GM12892 (cell line): ENCODE data around the gene EXOC5.
"Not testable (repeated sequence)": the region's sequence is repeated elsewhere in the genome, so short reads cannot be mapped to it uniquely, and the experiment has no call there.

Experiments
- DNase-seq: peaks from one replicate; pipeline ENCODE4 v3.0.0; 2011; ENCODE audit not compliant: insufficient read length
- FAIRE-seq: peaks from 2 replicates; lab custom pipeline; 2011; peaks lifted over from hg19 to GRCh38; lab: Jason Lieb, UNC
- POLR2A ChIP-seq: IDR thresholded peaks from 2 replicates; pipeline ENCODE4 v1.6.1; 2011; ENCODE audit warnings: low read depth, low read length, control low read depth
- POLR2AphosphoS5 ChIP-seq: IDR thresholded peaks from 2 replicates; pipeline ENCODE4 v1.6.1; 2011; ENCODE audit warnings: low read depth, low read length, control low read depth
- TAF1 ChIP-seq: IDR thresholded peaks from 2 replicates; pipeline ENCODE4 v1.6.1; 2011; ENCODE audit warnings: low read depth, mild to moderate bottlenecking, control low read depth, low read length, borderline replicate concordance

EXOC5 gene

DNA sequence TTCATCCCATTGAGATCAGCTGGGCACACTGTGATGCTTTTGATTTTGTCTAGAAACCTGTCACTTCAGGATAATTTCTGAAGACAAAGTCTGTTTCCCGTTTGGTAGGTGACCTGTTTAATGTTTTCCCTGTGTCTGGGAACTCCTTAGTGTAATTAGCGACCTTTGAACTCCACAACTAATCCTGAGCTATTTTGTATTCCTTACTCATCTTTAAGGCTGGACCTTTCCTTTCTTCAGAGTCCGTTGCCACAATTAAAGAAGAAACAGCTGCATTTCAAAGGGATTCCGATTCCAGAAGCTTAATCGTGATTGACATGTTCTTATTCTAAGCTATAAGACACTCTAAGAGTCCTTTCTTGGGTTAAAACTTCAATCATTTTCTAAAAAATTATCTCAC is 22.0 kb upstream of the EXOC5 start:
- DNase-seq (no peak), FAIRE-seq (no peak)
- TF ChIP-seq TAF1 (no peak), POLR2A (no peak), POLR2AphosphoS5 (no peak)

DNA sequence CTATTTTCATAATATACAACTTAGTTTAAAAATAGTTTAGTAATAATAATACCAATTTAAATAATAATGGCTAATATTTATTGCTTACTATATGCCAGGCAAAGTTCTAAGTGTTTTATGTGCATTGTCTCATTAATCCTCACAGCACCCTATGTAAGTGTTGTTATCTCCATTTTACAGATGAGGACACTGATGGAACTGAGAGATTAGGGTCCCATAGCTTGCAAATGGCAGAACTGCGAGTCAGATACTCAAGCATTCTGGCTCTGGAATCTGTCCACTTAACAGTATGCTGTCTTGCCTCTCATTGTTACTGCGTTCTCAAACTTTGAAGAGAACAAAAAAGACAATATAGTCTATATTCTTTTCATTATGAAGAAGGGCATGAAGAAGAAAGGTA is 19.0 kb upstream of the EXOC5 start:
- DNase-seq (no peak), FAIRE-seq (no peak)
- TF ChIP-seq POLR2AphosphoS5, result no peak
- no peak for TF ChIP-seq POLR2A
- no peak for TF ChIP-seq TAF1

DNA sequence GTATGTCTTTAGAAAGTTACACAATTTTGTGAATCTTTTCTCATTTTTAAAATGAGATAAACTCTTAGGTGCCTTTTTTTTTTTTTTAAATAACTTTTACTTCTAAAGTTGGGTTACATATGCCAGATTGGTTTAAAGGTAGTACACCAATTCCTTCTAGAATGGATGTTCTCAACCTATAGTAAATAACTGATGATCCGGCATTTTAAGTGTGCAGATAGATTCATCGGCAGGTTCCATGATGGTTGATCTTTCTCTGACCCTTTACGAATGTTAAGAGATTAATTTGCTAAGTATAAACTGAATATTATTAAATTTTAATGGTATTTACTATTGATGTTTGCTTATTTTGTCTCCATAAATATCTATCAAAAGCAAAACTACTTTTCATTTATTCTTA is 8.4 kb upstream of the EXOC5 start:
- TF ChIP-seq TAF1, result no peak
- no peak for TF ChIP-seq POLR2AphosphoS5
- no peak for TF ChIP-seq POLR2A
- DNase-seq, result no peak
- FAIRE-seq, result no peak

DNA sequence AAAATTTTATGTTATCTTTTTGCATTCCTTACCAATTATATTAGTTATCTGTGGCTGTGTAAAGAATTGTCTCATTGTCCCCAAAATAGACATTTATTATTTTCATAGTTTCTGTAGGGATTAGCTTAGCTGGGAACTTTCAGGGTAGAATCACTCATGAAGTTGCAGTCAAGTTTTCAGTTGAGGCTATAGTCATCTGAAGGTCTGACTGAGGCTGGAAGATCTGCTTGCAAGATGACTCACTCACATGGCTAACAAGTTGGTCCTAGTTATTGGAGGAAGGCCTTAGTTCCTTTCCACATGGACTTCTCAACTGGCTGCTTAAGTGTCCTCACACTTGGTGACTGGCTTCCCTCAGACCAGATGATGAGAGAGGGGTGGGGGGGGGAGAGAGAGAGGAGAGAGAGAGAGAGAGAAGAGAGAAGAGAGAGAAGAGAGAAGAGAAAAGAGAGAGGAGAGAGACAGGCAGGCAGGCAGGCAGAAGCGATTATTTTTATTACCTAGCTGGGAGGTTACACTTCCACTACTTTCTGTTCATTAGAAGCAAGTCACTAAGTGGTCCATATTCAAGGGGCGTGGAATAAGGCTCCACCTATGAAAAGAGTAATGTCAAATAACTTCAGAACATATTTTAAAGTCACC is 6.4 kb upstream of the EXOC5 start:
- DNase-seq (no peak), FAIRE-seq (no peak)
- TF ChIP-seq TAF1, result no peak
- no peak for TF ChIP-seq POLR2AphosphoS5
- no peak for TF ChIP-seq POLR2A

DNA sequence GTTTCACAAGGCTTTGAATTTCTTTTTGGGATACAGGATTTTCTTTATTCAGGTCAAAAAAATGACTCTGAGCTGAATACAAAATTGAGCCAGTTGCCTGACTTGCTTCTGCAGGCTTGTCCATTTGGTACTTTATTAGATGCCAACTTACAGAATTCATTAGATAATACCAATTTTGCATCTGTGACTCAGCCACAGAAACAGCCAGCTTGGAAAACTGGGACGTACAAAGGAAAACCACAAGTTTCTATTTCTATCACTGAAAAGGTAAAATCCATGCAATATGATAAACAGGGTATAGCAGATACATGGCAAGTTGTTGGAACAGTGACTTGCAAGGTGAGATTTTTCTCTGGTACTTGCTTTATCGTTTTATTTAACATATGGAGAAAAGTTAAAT is 5.8 kb upstream of the EXOC5 start:
- FAIRE-seq (no peak), DNase-seq (no peak)
- no peak for TF ChIP-seq POLR2AphosphoS5
- no peak for TF ChIP-seq TAF1
- no peak for TF ChIP-seq POLR2A

DNA sequence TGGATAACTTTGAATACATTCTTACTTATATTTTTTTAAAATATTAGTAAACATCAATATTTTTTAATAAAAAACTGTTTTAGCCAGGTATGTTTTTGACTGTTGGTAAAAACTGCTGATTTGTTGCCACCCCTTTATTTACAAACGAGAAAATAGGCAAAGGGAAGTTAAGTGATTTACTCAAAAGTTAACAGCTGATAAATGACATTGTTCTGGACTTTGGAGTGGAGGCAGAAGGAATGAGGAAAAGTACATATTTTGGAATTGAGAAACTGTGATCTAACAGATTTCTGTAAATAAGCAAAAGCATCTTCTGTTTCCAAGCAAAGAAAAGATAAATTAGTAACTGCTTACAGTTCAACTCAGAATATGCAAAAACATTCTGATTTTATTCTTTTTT is 4.5 kb upstream of the EXOC5 start:
- TF ChIP-seq POLR2A (no peak), TAF1 (no peak), POLR2AphosphoS5 (no peak)
- no peak for FAIRE-seq

DNA sequence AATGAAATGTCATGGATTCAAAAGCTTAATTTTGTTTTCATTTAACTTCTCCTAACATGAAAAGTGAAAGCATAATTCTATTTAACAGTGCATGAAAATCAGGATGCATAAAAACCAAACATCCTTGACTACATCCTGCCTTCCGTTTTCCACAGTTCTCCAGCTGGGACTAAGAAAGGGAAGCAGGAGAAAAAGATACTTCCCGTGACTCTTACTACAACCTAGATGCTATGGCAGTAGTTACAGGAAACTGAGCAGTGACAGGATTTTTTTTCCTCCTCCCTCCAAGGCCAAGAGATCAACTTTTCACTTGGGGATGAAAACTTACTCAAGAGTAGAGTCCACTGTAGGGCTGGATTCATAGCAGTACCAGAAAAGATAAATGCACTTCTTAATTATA is 2.6 kb downstream of the EXOC5 start:
- DNase-seq, result no peak
- peak; percentile 57 for FAIRE-seq
- TF ChIP-seq TAF1, result no peak
- no peak for TF ChIP-seq POLR2AphosphoS5
- TF ChIP-seq POLR2A, result no peak

More for the DNA sequence above, 4.5 kb upstream of the EXOC5 start:
- no peak for DNase-seq

DNA sequence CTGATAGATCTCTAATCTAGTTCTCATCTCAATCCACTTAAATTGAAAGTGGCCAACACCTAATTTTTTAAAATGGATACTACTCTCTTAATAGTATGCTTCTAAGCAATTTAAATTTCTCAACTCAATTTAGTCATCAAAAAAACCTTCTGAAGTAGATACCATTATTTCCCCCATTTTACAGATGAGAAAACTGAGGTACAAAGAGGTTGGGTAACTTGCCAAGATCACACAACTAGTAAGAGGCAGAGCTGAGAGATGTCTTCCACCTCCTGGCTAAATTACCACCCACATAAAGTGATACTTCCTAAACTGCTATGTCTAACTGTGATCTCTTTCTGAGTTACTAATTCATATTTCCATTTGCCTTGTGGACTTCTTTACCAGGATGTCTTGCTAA is 6.6 kb downstream of the EXOC5 start:
- FAIRE-seq, result no peak
- no peak for DNase-seq
- TF ChIP-seq POLR2AphosphoS5 (no peak), POLR2A (no peak), TAF1 (no peak)

DNA sequence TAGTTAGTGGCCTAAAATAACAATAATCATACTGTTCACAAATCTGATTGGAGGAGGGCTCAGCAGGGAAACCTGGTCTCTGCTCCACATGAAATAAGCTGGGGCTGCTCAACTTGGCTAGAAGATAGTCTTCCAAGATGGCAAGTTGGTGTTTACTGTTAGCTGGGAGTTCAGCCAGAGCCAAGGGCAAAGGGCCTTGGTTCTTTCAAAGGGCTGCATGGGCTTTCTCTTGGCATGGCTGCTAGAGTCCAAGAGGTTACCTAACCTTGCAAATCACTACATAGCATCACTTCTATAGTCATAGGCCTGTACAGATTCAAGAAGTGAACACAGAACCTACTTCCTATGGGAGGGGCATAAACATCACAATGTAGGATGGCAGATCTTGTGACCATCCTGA is 7.1 kb downstream of the EXOC5 start:
- FAIRE-seq, result no peak
- TF ChIP-seq POLR2AphosphoS5 (no peak), POLR2A (no peak), TAF1 (no peak)

DNA sequence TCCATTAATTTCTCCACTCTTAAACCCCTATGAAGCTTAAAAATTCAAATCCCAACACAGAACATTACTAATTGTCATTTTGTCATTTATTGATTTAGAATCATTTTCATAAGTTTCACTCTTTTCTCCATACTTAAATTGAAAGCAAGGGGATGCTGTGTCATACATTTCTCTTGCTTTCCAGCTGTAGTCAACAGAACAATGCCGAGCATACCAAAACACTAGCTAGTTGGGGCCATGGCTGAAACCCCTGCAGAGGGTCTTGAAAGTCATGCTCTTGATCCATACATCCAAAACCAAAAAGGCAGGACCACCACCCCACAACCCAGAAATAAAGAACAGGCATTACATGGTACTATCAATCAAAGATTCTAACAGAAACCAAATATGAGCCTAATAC is 9.0 kb downstream of the EXOC5 start:
- FAIRE-seq, result no peak
- DNase-seq, result no peak
- no peak for TF ChIP-seq POLR2A
- TF ChIP-seq POLR2AphosphoS5, result no peak
- no peak for TF ChIP-seq TAF1

More for the DNA sequence above, 7.1 kb downstream of the EXOC5 start:
- DNase-seq, result no peak

DNA sequence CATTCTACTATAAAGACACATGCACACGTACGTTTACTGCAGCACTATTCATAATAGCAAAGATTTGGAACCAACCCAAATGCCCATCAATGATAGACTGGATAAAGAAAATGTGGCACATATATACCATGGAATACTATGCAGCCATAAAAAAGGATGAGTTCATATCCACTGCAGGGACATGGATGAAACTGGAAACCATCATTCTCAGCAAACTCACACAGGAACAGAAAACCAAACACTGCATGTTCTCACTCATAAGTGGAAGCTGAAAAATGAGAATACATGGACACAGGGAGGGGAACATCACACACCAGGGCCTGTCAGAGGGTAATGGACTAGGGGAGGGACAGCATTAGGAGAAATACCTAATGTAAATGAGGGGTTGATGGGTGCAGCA is 10.5 kb downstream of the EXOC5 start:
- DNase-seq, FAIRE-seq: not testable (repeated sequence)

DNA sequence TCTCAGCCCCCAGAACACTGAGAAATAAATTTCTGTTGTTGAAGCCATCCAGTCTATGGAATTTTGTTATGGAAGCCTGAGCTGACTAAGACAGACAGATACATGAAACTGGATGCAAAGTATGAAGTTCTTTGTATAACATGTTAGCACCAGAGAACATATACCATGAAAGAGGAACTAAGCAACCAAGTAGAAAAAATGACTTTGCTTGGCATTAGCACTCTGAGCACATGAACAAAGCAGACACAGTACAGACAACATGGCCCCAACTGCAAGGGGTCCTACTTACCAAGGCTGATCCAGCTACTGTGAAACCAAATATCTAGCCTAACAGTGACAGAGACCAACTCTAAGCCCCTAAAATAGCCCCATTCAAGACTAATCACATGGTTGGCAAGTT is 13.8 kb downstream of the EXOC5 start:
- FAIRE-seq (peak; percentile 27), DNase-seq (no peak)
- TF ChIP-seq POLR2A (no peak), POLR2AphosphoS5 (no peak), TAF1 (no peak)

DNA sequence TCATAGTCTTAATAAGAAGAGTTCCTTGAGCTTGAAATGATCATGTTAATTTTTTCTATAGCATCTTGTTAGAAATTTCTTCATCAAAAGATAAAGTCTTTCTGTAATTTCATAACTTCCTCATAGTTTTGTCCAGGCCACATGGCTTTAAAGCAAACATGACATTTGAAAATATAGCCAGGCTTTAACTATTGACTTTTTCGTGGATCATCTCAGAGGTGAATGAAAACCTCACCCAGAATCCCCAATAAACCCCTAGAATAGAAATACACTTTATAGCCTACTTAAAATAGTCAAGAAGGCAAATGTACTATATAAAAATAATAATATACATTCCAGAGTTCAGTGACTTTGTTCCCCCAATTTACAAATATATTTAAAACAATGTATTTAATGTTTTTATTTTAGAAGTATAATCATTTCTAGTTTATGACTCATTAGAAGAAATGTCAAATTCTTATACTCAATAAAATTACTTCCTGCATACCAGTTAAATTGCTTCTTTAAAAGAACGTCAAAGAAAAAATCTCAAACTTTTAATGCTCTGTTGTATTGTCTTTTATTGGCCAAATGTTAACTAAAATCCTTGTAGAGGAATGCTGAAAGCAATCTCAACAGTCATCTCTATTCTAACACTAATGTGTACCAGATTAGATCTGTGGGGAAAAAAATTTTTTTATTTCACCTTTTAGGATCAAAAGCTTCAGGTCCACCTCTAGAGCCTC is 21.6 kb downstream of the EXOC5 start:
- DNase-seq (no peak), FAIRE-seq (no peak)
- TF ChIP-seq TAF1 (no peak), POLR2AphosphoS5 (no peak), POLR2A (no peak)
